Lower leg skin (tissue), 3 donors: ENCODE results near the gene JAML.

Source experiments
- POLR2A ChIP-seq, 2 donors: fragments of 450-650 bp; IDR thresholded peaks; one replicate each; pipeline ENCODE4 v1.6.1; 2016 to 2017; ENCODE audit warnings: antibody characterized with exemption in 2 of 2, mild to moderate bottlenecking in 1 of 2, moderate library complexity in 1 of 2
- TF ChIP-seq, protein P1 (sequence below), 3 donors: fragments of 450-650 bp; IDR thresholded peaks; one replicate each; pipeline ENCODE4 v1.5.1; 2016; ENCODE audit warnings: antibody characterized with exemption in 3 of 3, mild to moderate bottlenecking in 3 of 3, moderate library complexity in 2 of 3

- no peak for TF ChIP-seq POLR2A (IDR thresholded peaks at IDR 0.05)
- TF ChIP-seq, protein P1, sequence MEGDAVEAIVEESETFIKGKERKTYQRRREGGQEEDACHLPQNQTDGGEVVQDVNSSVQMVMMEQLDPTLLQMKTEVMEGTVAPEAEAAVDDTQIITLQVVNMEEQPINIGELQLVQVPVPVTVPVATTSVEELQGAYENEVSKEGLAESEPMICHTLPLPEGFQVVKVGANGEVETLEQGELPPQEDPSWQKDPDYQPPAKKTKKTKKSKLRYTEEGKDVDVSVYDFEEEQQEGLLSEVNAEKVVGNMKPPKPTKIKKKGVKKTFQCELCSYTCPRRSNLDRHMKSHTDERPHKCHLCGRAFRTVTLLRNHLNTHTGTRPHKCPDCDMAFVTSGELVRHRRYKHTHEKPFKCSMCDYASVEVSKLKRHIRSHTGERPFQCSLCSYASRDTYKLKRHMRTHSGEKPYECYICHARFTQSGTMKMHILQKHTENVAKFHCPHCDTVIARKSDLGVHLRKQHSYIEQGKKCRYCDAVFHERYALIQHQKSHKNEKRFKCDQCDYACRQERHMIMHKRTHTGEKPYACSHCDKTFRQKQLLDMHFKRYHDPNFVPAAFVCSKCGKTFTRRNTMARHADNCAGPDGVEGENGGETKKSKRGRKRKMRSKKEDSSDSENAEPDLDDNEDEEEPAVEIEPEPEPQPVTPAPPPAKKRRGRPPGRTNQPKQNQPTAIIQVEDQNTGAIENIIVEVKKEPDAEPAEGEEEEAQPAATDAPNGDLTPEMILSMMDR (IDR thresholded peaks at IDR 0.05) = no peak
Observed at GRCh38 chr11:118147502-118147901, 77.3 kb downstream of the JAML start.
